Measurements from ENCODE around the gene TRAM2. TPM values are rescaled to one million over a fixed set of nuclear protein-coding genes. Genes with fewer than 3 reads are reported as not detected.

TRAM2 gene
- total and polyA plus RNA-seq, 10 of the 15 experiments (the other 5 are each of a cell fraction or from before 2014, with no cell fraction given): 2.5 to 15.0 (median 11.0) TPM

DNA sequence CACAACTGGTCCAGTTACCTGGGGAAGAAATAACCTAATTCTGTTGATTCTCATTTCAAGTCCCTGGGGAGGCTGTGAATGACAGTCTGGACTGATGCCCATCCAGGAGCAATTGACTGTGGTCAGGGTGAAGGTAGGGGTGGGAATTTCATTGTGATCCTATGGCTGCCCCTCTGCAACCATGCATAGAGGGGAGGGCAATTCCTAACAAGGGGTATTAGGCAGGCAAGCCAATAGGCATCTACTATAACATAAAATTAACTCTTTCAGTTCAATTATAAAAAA, 44.0 kb upstream of the TRAM2 start (continued):
- no peak for TF ChIP-seq ZNF592 (IDR thresholded peaks at IDR 0.05)
- TF ChIP-seq, protein P1, sequence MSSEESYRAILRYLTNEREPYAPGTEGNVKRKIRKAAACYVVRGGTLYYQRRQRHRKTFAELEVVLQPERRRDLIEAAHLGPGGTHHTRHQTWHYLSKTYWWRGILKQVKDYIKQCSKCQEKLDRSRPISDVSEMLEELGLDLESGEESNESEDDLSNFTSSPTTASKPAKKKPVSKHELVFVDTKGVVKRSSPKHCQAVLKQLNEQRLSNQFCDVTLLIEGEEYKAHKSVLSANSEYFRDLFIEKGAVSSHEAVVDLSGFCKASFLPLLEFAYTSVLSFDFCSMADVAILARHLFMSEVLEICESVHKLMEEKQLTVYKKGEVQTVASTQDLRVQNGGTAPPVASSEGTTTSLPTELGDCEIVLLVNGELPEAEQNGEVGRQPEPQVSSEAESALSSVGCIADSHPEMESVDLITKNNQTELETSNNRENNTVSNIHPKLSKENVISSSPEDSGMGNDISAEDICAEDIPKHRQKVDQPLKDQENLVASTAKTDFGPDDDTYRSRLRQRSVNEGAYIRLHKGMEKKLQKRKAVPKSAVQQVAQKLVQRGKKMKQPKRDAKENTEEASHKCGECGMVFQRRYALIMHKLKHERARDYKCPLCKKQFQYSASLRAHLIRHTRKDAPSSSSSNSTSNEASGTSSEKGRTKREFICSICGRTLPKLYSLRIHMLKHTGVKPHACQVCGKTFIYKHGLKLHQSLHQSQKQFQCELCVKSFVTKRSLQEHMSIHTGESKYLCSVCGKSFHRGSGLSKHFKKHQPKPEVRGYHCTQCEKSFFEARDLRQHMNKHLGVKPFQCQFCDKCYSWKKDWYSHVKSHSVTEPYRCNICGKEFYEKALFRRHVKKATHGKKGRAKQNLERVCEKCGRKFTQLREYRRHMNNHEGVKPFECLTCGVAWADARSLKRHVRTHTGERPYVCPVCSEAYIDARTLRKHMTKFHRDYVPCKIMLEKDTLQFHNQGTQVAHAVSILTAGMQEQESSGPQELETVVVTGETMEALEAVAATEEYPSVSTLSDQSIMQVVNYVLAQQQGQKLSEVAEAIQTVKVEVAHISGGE (CRISPR knock-in tag; IDR thresholded peaks at IDR 0.05): no peak
- TF ChIP-seq ZZZ3 (IDR thresholded peaks at IDR 0.05; ENCODE audit: control insufficient read depth, insufficient read length, low read depth): no peak
